Measurements from ENCODE around the gene NPTXR.

Gene NPTXR

DNA sequence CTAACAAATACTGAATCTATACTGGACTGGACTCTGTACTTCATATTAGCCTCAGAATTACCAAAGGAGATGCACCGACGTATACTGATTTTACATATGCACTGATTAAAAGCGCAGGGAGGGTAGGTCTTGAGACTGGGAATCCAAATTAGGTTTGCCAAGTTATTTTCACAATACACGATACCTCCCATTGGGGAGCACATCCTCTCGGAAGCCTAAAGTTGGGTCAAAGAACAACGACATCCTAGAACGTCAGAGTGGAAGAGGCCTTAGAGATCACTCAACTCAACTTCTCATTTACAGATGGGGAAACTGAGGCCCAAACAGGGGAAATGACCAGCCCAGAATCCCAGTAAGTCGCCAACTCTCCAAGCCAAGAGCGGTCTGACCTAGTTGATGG, 50.5 kb downstream of the NPTXR start:
- no peak for DNase-seq (ENCODE audit: low spot score)
- TF ChIP-seq CTCF (IDR thresholded peaks at IDR 0.05; ENCODE audit: extremely low read depth, insufficient read depth, missing control alignments), result no peak
- in situ Hi-C loops (cut with MboI; ENCODE audit: low pct_unique_long_range_greater_than_20kb, low sequenced_read_pairs, unreplicated experiment), result no loop called here

DNA sequence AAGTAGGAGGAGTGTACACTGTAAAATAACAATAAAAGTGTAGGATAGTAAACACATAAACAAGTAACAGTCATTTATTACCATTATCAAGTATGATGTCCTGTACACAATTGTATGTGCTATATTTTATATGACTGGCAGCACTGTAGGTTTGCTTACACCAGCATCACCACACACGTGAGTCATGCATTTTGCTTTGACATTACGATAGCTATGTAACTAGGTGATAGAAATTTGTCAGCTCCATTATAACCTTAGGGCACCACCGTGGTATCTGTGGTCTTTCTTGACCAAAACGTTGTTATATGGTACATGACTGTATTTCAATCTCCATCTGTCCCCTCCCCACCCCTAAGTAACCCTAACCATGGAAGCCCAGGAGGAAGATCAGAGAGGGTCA, 51.0 kb downstream of the NPTXR start:
- DNase-seq (ENCODE audit: low spot score), result no peak
- in situ Hi-C loops (cut with MboI; ENCODE audit: low pct_unique_long_range_greater_than_20kb, low sequenced_read_pairs, unreplicated experiment), result no loop called here
- no peak for TF ChIP-seq CTCF (IDR thresholded peaks at IDR 0.05; ENCODE audit: extremely low read depth, insufficient read depth, missing control alignments)

- TF ChIP-seq CTCF (IDR thresholded peaks at IDR 0.05; ENCODE audit: extremely low read depth, insufficient read depth, missing control alignments), result no peak
- DNase-seq (ENCODE audit: low spot score), result no peak
- in situ Hi-C loops (cut with MboI; ENCODE audit: low pct_unique_long_range_greater_than_20kb, low sequenced_read_pairs, unreplicated experiment), result no loop called here
These were observed 54.2 kb downstream of the NPTXR start for GRCh38 chr22:38789606-38790005.

DNA sequence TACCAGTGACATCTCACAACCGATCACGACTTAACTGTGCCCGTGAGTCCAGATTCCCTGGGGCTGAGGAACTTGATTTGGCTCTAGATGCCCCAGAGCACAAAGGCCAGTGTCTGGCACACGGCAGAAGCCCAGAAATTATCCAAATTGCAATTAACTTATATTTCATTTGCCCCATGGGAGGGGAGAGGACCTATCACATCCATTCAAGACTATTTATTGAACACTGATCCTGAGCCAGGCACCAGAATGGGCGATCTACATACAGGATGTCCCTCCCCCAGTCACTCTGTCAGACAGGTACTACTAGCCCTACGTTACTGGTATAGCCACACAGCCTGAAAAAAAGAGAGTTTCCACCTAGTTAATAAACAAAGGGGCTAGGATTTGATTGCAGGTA, 55.0 kb downstream of the NPTXR start:
- no peak for DNase-seq (ENCODE audit: low spot score)
- TF ChIP-seq CTCF (IDR thresholded peaks at IDR 0.05; ENCODE audit: extremely low read depth, insufficient read depth, missing control alignments), result no peak
- in situ Hi-C loops (cut with MboI; ENCODE audit: low pct_unique_long_range_greater_than_20kb, low sequenced_read_pairs, unreplicated experiment), result no loop called here

DNA sequence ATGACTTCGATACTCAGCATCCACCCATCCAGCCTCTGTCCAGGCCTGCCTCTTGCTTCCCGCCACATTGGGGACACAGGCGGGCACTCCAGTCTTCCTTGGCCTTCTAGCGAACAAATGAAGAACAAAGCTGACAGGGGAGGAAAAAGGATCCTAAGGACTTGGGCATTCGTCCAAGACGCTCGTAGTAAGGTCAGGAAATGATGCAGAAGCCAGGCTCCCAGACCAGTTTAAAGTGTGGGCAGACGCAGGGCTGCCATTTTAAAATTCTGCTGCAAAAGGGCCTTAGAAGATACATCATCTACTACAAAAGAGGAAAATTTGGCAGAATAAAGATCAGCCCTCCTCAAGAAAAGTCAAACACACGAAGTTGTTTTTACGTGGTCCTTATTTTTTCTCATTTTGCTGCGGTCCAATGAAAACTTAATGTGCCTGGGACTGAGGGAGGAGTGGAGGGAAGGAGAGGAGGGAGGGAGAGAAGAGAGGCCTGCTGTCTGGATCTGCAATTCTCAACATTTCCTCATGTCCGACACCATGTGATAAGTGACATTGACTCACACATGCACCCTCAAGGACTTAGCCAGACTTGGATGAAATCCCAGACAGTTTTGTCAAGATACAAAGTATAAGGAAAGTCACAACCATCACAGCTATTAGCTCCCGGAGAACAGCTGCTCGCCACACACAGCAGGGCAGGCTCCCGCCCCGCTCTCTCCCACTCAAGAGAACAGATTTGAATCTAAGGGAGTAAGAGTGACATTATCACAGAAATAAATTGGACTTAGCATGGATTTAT, 55.6 kb downstream of the NPTXR start:
- no peak for DNase-seq (ENCODE audit: low spot score)
- in situ Hi-C loops (cut with MboI; ENCODE audit: low pct_unique_long_range_greater_than_20kb, low sequenced_read_pairs, unreplicated experiment), result no loop called here
- no peak for TF ChIP-seq CTCF (IDR thresholded peaks at IDR 0.05; ENCODE audit: extremely low read depth, insufficient read depth, missing control alignments)

DNA sequence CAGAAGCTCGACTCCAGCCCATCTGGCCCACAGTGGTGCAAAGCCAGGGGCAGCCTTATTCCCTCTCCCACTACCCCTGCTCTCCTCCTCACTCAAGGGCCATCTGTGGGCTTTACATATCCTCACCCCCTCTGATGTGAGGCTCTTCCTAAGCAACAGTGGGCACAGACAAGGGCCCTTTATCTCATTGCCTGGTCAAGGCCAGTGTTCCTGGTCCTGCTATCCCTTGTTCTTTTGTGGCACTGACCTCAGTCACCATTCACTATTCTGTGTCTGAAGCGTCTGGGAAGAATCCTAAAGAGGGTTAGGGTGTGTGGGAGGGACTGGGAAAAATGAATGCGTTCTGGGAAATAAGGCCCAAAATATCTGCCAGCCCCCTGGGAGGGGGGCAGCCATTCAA, 57.2 kb downstream of the NPTXR start:
- TF ChIP-seq CTCF (IDR thresholded peaks at IDR 0.05; ENCODE audit: extremely low read depth, insufficient read depth, missing control alignments), result no peak

More for the DNA sequence above, 57.2 kb downstream of the NPTXR start:
- in situ Hi-C loops (cut with MboI; ENCODE audit: low pct_unique_long_range_greater_than_20kb, low sequenced_read_pairs, unreplicated experiment), result no loop called here
- DNase-seq (ENCODE audit: low spot score), result no peak
